ENCODE measurements around the gene PIGW. TPM values are rescaled to one million over a fixed set of nuclear protein-coding genes. Genes with fewer than 3 reads are reported as not detected.
A peak's percentile ranks its signal among the peaks of the same experiment; 100 is the strongest.

The PIGW gene
- total and polyA plus RNA-seq, 9 of the 15 experiments (the other 6 are each of a cell fraction or from before 2014, with no cell fraction given), result 9.5 to 33.9 (median 21.2) TPM

DNA sequence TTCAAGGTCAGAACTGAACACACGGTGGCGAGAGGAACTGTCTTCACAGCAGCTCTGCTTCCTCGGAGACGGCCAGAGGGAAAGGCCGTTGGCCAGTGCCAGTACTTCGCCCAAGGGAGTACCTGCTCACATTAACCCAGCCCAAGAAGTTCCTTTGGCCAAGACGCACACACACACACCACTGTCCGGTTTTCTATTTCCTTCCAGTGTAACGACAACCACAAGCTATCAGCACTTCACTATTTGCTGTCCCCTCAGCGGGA is 9.2 kb downstream of the PIGW start (continued):
- TF ChIP-seq ZNF449 (CRISPR knock-in tag; IDR thresholded peaks at IDR 0.05), result no peak
- TF ChIP-seq, protein P1, sequence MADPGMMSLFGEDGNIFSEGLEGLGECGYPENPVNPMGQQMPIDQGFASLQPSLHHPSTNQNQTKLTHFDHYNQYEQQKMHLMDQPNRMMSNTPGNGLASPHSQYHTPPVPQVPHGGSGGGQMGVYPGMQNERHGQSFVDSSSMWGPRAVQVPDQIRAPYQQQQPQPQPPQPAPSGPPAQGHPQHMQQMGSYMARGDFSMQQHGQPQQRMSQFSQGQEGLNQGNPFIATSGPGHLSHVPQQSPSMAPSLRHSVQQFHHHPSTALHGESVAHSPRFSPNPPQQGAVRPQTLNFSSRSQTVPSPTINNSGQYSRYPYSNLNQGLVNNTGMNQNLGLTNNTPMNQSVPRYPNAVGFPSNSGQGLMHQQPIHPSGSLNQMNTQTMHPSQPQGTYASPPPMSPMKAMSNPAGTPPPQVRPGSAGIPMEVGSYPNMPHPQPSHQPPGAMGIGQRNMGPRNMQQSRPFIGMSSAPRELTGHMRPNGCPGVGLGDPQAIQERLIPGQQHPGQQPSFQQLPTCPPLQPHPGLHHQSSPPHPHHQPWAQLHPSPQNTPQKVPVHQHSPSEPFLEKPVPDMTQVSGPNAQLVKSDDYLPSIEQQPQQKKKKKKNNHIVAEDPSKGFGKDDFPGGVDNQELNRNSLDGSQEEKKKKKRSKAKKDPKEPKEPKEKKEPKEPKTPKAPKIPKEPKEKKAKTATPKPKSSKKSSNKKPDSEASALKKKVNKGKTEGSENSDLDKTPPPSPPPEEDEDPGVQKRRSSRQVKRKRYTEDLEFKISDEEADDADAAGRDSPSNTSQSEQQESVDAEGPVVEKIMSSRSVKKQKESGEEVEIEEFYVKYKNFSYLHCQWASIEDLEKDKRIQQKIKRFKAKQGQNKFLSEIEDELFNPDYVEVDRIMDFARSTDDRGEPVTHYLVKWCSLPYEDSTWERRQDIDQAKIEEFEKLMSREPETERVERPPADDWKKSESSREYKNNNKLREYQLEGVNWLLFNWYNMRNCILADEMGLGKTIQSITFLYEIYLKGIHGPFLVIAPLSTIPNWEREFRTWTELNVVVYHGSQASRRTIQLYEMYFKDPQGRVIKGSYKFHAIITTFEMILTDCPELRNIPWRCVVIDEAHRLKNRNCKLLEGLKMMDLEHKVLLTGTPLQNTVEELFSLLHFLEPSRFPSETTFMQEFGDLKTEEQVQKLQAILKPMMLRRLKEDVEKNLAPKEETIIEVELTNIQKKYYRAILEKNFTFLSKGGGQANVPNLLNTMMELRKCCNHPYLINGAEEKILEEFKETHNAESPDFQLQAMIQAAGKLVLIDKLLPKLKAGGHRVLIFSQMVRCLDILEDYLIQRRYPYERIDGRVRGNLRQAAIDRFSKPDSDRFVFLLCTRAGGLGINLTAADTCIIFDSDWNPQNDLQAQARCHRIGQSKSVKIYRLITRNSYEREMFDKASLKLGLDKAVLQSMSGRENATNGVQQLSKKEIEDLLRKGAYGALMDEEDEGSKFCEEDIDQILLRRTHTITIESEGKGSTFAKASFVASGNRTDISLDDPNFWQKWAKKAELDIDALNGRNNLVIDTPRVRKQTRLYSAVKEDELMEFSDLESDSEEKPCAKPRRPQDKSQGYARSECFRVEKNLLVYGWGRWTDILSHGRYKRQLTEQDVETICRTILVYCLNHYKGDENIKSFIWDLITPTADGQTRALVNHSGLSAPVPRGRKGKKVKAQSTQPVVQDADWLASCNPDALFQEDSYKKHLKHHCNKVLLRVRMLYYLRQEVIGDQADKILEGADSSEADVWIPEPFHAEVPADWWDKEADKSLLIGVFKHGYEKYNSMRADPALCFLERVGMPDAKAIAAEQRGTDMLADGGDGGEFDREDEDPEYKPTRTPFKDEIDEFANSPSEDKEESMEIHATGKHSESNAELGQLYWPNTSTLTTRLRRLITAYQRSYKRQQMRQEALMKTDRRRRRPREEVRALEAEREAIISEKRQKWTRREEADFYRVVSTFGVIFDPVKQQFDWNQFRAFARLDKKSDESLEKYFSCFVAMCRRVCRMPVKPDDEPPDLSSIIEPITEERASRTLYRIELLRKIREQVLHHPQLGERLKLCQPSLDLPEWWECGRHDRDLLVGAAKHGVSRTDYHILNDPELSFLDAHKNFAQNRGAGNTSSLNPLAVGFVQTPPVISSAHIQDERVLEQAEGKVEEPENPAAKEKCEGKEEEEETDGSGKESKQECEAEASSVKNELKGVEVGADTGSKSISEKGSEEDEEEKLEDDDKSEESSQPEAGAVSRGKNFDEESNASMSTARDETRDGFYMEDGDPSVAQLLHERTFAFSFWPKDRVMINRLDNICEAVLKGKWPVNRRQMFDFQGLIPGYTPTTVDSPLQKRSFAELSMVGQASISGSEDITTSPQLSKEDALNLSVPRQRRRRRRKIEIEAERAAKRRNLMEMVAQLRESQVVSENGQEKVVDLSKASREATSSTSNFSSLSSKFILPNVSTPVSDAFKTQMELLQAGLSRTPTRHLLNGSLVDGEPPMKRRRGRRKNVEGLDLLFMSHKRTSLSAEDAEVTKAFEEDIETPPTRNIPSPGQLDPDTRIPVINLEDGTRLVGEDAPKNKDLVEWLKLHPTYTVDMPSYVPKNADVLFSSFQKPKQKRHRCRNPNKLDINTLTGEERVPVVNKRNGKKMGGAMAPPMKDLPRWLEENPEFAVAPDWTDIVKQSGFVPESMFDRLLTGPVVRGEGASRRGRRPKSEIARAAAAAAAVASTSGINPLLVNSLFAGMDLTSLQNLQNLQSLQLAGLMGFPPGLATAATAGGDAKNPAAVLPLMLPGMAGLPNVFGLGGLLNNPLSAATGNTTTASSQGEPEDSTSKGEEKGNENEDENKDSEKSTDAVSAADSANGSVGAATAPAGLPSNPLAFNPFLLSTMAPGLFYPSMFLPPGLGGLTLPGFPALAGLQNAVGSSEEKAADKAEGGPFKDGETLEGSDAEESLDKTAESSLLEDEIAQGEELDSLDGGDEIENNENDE (IDR thresholded peaks at IDR 0.05; ENCODE audit: low read depth, low read length), result no peak
- TF ChIP-seq TAF1 (IDR thresholded peaks at IDR 0.05; ENCODE audit: control insufficient read depth, extremely low read depth, insufficient read depth, low read length, severe bottlenecking), result peak; percentile 47
- 0 out of 2 replicates have a peak, but pooled peaks have one; percentile 36 for TF ChIP-seq NFRKB (IDR thresholded peaks at IDR 0.05; ENCODE audit: low read depth)
- peak; percentile 88 for TF ChIP-seq ESRRA (IDR thresholded peaks at IDR 0.05; ENCODE audit: borderline replicate concordance, low read depth)
- TF ChIP-seq POLR2AphosphoS5 (IDR thresholded peaks at IDR 0.05; ENCODE audit: control insufficient read depth, insufficient read depth, low read depth, low read length), result peak; percentile 48; the same call in 1 of the 2 replicates
- TF ChIP-seq ZNF146 (CRISPR knock-in tag; IDR thresholded peaks at IDR 0.05; ENCODE audit: unreplicated experiment), result peak; percentile 6
- TF ChIP-seq YY1 (IDR thresholded peaks at IDR 0.05; ENCODE audit: borderline replicate concordance in 1 of 3, control insufficient read depth in 1 of 3, extremely low read depth in 1 of 3, insufficient read depth in 3 of 3, insufficient read length in 1 of 3, insufficient replicate concordance in 2 of 3, low read depth in 1 of 3, low read length in 2 of 3), result peak in 1 of 3 experiments; percentile 18
- TF ChIP-seq, protein P2, sequence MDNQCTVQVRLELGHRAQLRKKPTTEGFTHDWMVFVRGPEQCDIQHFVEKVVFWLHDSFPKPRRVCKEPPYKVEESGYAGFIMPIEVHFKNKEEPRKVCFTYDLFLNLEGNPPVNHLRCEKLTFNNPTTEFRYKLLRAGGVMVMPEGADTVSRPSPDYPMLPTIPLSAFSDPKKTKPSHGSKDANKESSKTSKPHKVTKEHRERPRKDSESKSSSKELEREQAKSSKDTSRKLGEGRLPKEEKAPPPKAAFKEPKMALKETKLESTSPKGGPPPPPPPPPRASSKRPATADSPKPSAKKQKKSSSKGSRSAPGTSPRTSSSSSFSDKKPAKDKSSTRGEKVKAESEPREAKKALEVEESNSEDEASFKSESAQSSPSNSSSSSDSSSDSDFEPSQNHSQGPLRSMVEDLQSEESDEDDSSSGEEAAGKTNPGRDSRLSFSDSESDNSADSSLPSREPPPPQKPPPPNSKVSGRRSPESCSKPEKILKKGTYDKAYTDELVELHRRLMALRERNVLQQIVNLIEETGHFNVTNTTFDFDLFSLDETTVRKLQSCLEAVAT (IDR thresholded peaks at IDR 0.05), result peak; percentile 47 to 54; a peak in 1 of 4 replicates
- TF ChIP-seq CEBPB (tag; IDR thresholded peaks at IDR 0.05), result no peak
- TF ChIP-seq TEAD2 (tag; IDR thresholded peaks at IDR 0.05), result no peak
- 0 out of 4 replicates have a peak, but pooled peaks of 1 of the 2 experiments have one; percentile 10 for TF ChIP-seq RAD21 (CRISPR knock-in tag; conservative IDR thresholded peaks at IDR 0.05 in 1 of 2, IDR thresholded peaks at IDR 0.05 in 1 of 2)
- TF ChIP-seq SPI1 (IDR thresholded peaks at IDR 0.05; ENCODE audit: borderline replicate concordance, low read depth, low read length), result 0 out of 2 replicates have a peak, but pooled peaks have one; percentile 62
